Esophagus squamous epithelium (tissue), 4 donors: ENCODE measurements around the gene IL2.

Experiments
- CTCF ChIP-seq, 6 experiments: fragments of 450-650 bp in 4 of 6; fragments of 200-600 bp in 2 of 6; sonication (generic) in 2 of 6; IDR thresholded peaks; one replicate each; pipeline ENCODE4 v1.5.1; 2016 to 2019; ENCODE audit warnings: antibody characterized with exemption in 6 of 6, mild to moderate bottlenecking in 4 of 6, moderate library complexity in 4 of 6
- POLR2A ChIP-seq, 4 donors: fragments of 450-650 bp; IDR thresholded peaks; one replicate each; pipeline ENCODE4 v1.6.1; 2017; ENCODE audit warnings: antibody characterized with exemption in 4 of 4, mild to moderate bottlenecking in 4 of 4, moderate library complexity in 3 of 4

GRCh38 chr4:122431351-122431750 is 25.2 kb downstream of the IL2 start:
- TF ChIP-seq POLR2A (IDR thresholded peaks at IDR 0.05): no peak
- no peak for TF ChIP-seq CTCF (IDR thresholded peaks at IDR 0.05)
